GM21390 (cell line): ENCODE data around the gene TRA2B.

ENCODE experiments used
- ATAC-seq: cut with Tn5 transposase; IDR thresholded peaks from one replicate; pipeline ENCODE4 v1.9.1; 2021; ENCODE audit not compliant: unreplicated experiment

Gene TRA2B

GRCh38 chr3:185937689-185938374 is at the start of gene TRA2B:
Gene TRA2B, minus strand, starts transcription at chr3:185938014. Its CDS starts 154 bp downstream, at chr3:185937860.
- ATAC-seq: peak; percentile 92

GRCh38 chr3:185986198-185986777 is 48.5 kb upstream of the TRA2B start:
- ATAC-seq: no peak

GRCh38 chr3:185984203-185984602 is 46.4 kb upstream of the TRA2B start:
- ATAC-seq: no peak

DNA sequence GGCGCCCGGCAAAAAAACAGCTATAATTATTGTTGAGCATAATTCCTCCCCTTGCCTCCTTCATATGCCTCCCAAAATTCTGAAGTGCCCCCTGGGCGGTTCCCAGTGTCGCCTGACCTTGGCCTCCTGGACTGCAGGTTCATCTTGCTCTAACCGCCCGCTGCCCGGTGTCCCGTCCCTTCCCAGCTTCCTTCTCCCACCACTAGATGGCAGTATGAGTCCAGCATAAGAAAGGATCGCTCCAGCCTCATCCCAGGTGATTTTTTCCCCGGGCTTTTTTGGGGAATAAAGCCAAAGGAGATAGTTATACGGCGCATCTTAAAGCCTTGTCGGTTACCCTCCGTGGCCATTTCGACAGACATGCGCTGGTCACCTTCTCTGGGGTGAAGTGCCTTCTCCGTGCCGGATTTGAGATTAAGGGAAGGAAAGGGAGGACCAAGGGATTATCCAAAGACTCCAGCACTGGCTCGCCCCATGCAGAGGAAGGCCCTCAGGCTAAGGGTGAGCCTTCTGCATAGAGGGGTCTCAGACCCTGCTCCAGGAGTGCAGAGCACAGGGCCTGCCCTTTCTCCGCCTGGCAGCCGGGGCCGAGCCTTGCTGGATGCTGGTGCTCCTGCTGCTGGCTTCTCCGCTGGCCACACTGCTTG is 45.8 kb upstream of the TRA2B start:
- no peak for ATAC-seq

DNA sequence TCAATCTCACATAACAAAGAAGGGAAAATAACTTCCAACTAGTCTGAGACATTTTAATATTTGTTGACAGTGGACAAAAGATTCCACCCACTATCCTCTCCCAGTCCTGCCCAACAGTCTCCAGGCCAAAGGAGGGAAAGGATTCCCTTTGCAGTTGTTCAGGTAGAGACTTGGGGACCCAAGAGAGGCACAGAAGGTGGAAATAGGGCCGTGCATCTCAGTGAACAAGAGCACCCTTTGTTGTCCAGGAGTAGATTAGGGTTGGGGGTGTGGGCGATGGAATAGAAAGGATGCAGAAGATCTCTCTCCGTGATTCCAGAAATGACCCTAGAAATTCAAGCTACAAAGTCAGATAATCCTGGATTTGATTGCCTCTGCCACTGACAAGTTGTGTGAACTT is 44.8 kb upstream of the TRA2B start:
- ATAC-seq: no peak

DNA sequence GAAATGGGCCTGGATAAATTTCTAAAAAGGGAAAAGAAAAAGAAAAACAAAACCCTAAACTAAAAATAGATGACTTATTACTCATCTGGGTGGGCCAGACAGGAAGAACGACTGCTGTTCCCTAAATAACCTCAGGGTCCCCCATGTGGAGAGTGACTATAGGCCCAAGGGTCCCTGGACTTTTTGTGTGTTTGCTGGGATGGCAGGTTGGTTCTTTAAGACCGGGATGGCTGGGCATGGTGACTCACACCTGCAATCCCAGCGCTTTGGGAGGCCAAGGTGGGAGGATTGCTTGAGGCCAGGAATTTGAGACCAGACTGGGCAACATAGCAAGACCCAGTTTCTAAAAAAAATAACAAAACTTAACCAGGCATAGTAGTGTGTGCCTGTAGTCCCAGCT is 43.8 kb upstream of the TRA2B start:
- ATAC-seq: no peak

- no peak for ATAC-seq
These were observed 41.9 kb upstream of the TRA2B start for GRCh38 chr3:185979721-185980121.

GRCh38 chr3:185978516-185978915 is 40.7 kb upstream of the TRA2B start:
- ATAC-seq: no peak

DNA sequence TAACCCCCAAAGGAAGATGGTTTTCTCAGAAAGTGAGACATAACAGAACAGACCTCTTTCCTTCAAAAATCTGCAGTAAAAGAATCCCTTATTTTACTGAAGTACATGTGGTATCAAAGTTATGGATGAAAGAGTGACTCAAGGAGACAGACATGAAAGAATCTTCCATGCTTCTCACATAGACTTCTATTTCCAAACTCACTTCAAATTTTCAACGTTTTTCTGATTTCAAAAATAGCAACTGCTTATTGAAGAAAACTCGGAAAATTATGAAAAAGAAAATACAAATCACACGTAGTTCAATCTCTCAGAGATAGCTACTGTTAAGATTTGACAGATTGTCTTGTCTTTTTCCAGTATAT is 39.8 kb upstream of the TRA2B start:
- ATAC-seq: no peak

- ATAC-seq: peak; percentile 86
These were observed 39.3 kb upstream of the TRA2B start for GRCh38 chr3:185976977-185977678.

- no peak for ATAC-seq
These were observed 38.3 kb upstream of the TRA2B start for GRCh38 chr3:185976100-185976499.

GRCh38 chr3:185971579-185971978 is 33.8 kb upstream of the TRA2B start:
- ATAC-seq: no peak

DNA sequence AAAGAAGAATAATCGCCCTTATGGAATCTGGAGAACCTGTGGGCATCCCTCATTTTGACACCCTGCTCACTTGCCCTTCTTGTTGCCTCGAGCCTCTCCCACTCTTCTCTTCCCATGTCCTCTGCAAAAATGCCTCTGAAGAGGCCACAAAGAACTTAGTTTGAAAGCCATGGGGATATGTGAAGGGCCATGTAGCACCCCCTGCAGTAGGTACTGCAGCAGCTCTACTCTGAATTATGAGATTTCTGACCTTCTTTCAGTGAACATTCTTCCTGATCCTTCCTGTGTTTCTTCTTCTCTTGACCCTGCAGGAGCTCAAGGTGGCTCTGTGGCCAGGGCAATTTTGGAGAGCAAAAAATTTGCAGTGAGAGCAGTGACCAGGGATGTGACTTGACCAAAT is 30.4 kb upstream of the TRA2B start:
- no peak for ATAC-seq

DNA sequence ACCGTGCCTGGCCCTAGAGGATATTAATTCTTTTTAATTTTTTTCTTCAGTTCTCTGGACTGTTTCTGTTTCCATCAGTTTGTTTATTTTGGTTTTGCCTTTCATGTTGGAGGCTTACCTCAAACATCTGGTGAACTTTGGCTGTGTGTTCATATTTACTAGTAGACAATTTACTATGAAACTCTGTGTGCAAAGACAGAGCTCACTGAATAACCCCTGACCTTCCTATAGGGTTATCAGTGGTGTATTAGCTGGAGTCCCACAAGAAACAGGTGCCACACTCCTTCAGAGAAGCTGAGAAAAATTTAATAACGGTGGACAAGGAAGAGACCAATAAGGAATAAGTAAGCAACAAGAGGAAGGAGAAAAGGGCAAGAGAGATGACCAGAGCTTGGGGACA is 28.8 kb upstream of the TRA2B start:
- ATAC-seq: no peak

DNA sequence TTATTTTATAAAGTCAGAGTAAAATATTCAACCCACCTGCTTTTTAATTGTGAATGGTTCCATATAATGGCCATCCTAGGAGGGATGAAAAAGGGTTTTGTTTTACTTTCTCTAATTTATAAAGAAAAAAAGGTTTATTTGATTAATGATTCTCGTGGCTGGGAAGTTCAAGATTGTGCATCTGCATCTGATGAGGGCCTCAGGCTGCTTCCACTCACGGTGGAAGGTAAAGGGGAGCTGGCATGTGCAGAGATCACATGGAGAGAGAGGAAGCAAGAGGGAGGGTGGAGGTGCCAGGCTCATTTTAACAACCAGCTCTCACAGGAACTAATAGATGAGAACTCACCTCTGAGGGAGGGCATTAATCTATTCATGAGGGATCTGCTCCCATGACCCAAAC is 27.7 kb upstream of the TRA2B start:
- no peak for ATAC-seq

GRCh38 chr3:185961675-185962232 is 23.9 kb upstream of the TRA2B start:
- ATAC-seq: no peak

- ATAC-seq: no peak
These were observed 22.9 kb upstream of the TRA2B start for GRCh38 chr3:185960522-185961288.

- ATAC-seq: no peak
These were observed 22.1 kb upstream of the TRA2B start for GRCh38 chr3:185959609-185960521.

GRCh38 chr3:185958626-185959025 is 20.8 kb upstream of the TRA2B start:
- no peak for ATAC-seq

DNA sequence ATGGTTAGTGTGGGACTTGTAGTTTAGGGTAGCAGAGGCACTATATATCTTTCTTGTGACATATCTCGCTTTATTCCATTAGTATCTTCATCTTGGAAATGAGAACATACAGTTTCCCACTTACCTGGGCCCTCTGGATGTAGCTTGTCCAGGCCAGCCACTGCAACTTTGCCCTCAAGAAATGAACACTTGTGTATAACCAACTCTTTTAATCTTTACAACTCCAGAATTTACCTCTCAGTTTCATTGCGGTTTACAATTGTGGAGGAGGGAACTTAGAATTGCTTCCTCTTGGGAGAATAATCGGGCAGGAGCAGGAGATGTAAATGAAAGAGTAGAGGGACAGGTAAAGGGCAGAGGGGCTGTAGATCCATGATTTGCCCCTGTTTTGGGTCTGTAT is 18.4 kb upstream of the TRA2B start:
- ATAC-seq: no peak
